Lower leg skin (tissue), 3 donors: Measurements from ENCODE around the gene DNAH14.

Experiments used
- CTCF ChIP-seq, 3 donors: fragments of 450-650 bp; IDR thresholded peaks; one replicate each; pipeline ENCODE4 v1.5.1; 2016; ENCODE audit warnings: antibody characterized with exemption in 3 of 3, mild to moderate bottlenecking in 3 of 3, moderate library complexity in 2 of 3
- POLR2A ChIP-seq, 2 donors: fragments of 450-650 bp; IDR thresholded peaks; one replicate each; pipeline ENCODE4 v1.6.1; 2016 to 2017; ENCODE audit warnings: antibody characterized with exemption in 2 of 2, mild to moderate bottlenecking in 1 of 2, moderate library complexity in 1 of 2

- TF ChIP-seq CTCF (IDR thresholded peaks at IDR 0.05) (no peak), POLR2A (IDR thresholded peaks at IDR 0.05) (no peak)
Measured at GRCh38 chr1:225228871-225229303, 299.4 kb downstream of the DNAH14 start.
